Measurements from ENCODE around the gene PSMB2.

The PSMB2 gene

DNA sequence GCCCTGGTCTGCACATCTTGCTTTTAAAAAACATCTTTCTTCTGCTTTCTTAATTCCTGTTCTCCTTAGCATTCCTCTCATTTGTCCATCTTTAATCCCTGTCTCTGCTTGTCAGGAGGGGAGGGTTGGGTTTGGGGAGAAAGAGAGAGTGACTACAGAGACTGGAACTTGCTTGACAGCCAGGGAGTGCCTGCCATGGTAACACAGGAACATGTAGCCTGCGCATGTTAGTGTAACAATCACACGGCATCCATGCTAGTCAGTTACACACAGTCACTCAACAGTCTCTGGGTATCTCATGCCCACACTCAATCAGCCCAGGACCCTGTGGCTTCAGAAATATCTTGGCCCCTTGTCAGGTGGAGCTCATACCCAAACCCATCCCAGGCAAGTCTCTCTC, 69.0 kb downstream of the PSMB2 start:
- DNase-seq (ENCODE audit: low spot score): no peak

DNA sequence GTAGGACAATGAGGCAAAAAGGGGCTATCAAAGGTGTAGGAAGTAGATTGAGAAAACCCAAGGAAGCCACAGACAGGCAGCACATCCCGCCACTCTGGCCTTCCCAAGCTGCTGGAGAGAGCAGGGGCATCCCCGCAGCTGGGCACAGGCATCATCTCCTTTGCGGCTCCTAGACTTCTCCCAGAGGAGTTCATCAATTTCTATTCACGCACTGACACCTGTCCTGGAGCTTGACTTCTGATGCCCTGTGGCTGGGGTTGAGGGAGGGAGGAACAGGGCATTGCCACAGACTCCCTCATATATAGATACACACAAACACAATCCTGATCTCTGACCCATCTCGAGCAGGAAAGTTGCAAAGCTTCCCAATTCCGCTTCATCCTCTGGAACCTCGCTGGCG, 70.1 kb downstream of the PSMB2 start:
- no peak for DNase-seq (ENCODE audit: low spot score)

- no peak for DNase-seq (ENCODE audit: low spot score)
Observed at GRCh38 chr1:35570589-35571137, 70.7 kb downstream of the PSMB2 start.

GRCh38 chr1:35569936-35570335, 71.4 kb downstream of the PSMB2 start:
- DNase-seq (ENCODE audit: low spot score): no peak

DNA sequence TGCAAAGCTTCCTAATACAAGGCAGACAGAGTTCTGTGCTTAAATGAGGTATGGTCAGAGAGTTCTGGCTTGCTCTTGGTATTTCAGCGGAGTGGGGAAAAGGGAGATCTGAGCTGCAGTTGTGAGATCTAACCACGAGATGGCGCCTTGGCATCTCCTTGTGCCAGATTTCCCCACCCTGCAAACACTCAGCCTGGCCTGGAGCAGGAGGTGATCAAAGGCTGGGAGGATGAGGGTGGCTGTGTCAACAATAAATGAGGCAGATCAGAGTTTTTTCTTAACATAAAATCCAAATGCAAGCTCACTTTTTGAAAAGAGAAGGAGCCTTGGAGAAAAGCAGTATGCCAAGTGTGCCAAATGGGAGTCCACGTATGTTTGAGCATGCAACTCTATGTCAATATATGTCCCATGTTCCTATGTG, 72.3 kb downstream of the PSMB2 start:
- DNase-seq (ENCODE audit: low spot score): peak; percentile 64

DNA sequence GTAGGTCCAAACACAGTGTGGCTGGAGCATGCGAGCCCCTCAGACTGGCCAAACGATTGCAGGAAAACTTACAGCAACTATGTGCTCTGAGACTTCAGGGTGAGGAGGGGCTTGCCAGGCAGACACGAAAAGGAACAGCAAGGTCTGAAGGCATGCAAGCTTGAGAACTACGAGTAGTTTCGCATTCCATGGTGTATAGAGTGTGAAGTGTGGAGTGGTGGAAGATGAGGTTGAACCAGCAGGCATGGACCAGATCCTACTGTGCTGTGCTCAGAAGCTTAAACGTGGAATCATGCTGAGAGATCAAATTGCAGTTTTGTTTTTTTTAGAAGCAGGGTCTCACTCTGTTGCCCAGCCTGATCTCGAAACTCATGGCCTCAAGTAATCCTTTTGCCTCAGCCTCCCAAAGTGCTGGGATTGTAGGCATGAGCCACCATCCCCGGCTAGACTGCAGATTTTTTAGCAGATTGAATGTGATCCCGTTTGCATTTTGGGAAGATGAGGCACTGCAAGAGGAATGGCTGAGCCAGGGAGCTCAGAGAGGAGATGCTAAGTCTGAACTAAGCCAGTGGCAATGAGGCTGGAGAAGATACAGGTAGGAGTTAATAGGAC, 73.3 kb downstream of the PSMB2 start:
- DNase-seq (ENCODE audit: low spot score): no peak

DNA sequence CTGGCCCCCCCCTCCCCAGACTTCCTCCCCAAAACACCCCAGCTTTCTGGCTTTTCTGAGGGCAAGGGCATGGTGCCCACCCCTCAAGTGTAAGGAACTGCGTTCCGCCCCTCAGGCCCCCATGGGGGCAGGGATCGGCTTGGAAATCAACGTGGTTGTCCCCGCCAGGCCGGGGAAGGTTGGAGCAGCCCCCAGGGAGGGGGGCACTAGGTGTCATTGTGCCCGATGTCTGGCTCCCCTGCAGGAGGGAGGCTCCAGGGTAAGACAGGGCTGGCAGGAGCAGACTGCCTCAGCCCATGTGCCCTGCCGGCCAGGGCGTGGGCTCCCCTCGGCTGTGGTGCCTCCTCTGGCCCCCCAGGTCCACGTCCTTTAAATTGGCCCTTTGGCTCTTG, 75.6 kb downstream of the PSMB2 start:
- no peak for DNase-seq (ENCODE audit: low spot score)

DNA sequence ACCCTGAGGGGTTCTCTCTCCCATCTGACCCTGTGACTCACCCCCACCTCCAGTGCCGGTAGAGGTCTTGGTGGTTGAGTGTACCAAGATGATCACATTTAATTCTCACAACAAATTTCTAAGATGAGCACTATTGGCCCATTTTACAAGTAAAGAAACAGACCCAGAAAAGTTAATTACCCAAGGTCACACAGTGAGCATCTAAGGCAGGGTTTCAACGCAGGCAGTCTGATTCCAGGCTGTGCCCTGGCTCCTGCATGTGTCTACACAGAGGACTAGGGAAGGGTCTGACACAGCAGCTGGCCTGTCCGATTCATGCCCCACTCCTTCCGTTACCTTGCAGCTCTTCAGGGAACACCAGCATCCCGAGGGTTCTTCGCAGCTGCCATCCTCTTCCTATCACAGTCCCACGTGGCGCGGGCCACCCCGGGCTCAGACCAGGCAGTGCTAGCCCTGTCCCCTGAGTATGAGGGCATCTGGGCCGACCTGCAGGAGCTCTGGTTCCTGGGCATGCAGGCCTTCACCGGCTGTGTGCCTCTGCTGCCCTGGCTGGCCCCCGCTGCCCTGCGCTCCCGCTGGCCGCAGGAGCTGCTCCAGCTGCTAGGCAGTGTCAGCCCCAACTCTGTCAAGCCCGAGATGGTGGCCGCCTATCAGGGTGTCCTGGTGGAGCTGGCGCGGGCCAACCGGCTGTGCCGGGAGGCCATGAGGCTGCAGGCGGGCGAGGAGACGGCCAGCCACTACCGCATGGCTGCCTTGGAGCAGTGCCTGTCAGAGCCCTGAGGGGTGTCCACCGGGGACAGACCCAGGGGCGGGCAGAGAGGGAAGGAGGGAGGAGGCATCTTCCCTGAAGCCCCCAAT, 76.2 kb downstream of the PSMB2 start:
- no peak for DNase-seq (ENCODE audit: low spot score)

GRCh38 chr1:35564037-35564883, 77.1 kb downstream of the PSMB2 start:
- peak; percentile 77 for DNase-seq (ENCODE audit: low spot score)

- DNase-seq (ENCODE audit: low spot score): no peak
Observed at GRCh38 chr1:35563166-35563565, 78.2 kb downstream of the PSMB2 start.

- no peak for DNase-seq (ENCODE audit: low spot score)
Observed at GRCh38 chr1:35561972-35562680, 79.2 kb downstream of the PSMB2 start.

DNA sequence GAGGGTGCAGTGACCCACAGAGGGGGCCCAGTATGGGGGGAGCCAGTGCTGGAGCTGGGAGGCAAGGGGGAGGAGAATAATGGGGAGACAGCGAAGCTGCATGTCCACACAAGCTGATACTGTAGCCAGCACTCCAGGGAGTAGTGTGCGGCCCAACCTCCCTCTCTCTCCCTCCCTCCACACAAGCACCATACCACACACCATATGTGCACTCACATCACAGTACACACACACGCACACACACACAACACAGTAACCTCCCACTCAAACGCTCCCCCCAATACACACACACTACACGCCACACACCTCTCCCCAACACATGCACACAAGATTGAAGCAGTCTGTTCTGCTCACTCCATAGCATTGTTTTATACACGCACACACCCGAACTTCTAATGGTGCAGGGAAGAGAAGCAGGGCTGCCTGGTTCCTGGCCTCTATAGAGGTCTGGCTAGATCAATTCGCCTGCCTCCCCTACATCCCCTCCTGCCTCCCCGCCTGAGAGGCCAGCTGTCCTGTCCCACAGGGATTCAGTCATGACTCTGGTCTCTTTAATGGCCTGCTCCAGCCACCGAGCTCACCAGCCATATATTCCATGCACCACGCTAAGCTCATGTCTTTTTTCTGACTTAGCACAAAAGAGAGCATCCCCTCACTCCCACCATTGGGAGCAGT, 79.9 kb downstream of the PSMB2 start:
- DNase-seq (ENCODE audit: low spot score): no peak

- no peak for DNase-seq (ENCODE audit: low spot score)
Observed at GRCh38 chr1:35560256-35561225, 80.8 kb downstream of the PSMB2 start.

DNA sequence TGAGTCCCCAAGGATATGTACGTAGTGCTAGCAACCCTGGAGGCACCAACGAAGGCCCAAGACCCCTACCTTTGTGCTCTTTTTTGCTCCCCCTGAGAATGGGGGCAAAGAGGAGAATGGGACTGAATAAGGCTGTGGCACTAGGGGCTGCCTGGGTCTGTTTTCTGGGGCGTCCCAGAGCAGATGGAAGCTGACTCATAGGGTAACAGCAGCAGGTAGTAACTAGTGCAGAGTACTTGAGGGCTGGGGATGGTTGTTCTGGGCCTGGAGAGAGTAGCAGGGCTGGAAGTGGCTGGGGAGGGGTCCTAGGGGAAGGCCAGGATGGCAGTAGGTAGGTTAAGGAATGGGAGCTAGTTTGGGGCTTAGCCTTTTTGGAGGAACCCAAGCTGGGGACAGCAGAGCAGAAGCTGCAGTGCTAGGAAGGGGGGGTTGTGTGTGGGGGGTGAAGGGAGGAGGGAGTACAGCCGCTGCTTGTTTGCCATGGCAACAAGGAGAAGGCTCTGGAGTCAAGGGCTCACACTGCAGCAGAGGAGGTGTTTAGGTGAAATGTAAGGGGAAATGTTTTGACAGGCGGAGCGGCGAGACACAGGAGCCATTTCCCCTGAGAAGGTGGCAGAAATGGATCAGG, 81.9 kb downstream of the PSMB2 start:
- DNase-seq (ENCODE audit: low spot score): peak; percentile 13

DNA sequence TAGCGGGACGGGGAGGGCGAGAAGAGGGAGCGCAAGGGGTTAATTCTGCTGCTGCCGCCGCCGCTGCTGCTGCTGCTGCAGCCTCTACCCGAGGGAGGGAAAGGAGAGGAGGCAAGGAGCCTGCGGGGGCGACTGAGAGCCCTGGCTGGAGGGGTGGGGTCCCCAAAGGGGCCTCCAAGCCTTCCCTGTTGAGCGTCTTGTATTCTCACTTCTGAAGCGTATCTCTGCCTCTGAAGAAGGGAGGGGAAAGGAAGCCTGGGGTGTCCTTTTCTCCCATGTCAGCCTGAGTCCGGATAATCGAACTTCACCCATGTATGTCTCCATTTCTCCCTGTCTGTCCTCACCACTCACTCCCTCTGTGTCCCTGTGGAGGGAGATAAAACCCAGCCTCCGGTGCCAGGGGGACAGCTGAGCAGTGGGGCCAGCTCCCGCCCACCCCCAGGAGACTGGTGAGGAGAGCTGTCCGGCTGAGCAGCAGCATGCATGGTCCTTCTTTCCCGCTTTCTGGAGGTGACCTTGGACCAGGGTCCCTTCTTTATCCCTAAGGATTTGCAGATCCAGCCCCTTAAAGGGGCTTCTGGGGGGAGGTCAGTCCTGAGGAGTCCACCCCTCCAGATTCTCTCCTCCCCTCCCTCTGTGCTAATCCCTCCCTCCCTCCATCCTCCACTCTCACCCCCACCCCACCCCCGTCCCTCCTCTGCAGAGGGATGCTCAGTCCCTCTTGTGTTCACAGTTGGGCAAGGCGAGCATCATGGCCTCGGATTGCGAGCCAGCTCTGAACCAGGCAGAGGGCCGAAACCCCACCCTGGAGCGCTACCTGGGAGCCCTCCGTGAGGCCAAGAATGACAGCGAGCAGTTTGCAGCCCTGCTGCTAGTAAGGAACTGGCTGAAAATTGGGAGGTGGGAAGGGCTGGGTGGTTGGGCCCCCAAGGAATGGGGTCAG, 82.7 kb downstream of the PSMB2 start:
- DNase-seq (ENCODE audit: low spot score): no peak

DNA sequence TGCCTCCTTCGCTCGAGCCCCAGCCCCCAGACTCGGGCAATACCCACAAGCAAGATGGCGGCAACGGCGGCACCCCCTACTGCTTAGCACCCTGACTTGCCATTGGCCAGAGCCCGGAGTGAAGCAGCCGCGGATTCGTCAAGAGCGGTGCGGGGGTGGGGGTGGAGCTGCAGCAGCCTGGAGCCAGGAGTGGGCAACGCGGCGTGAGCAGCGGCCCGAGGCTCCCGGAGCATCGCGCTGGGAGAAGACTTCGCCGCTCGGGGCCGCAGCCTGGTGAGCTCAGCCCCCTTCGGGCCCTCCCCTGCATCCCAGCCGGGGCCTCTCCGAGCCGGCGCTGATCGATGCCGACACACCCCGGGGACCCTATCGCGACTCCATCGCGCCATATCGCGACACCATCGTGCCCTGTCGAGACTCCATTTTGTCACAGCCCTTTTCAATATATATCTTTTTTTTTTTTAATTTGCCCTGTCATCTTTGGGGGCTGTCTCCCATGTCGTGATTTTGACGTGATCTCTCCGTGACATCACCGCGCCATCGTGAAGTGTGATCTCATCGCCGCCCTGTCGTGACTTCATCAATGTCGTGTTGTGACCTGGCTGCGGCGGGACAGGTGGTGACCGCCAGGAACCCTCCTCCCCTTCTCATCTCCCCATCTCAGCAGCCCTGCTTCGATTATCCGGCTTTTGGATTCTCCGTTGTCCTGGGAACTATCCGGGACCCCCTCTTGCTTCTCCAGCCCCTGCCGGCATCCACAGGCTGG, 83.5 kb downstream of the PSMB2 start, which contains the start of gene NCDN:
Gene NCDN, plus strand, starts transcription at position 189 of the 763 bp plus-strand sequence. Its CDS starts 392 bp downstream, at position 581.
- DNase-seq (ENCODE audit: low spot score): peak; percentile 93

GRCh38 chr1:35557118-35557610, 84.2 kb downstream of the PSMB2 start, which contains the start of gene KIAA0319L:
KIAA0319L (minus strand) TSS chr1:35557403; CDS start chr1:35554491, 2,912 bp downstream.
- DNase-seq (ENCODE audit: low spot score): peak; percentile 72
